Peyer's patch (tissue), 4 donors: ENCODE data around the gene ATXN3. TPM values are rescaled to one million over a fixed set of nuclear protein-coding genes. Genes with fewer than 3 reads are reported as not detected.

Source experiments
- DNase-seq, 3 donors: peaks; one replicate each; pipeline ENCODE4 v3.0.0-alpha.2; 2017 to 2019
- H3K27ac ChIP-seq, 4 donors: fragments of 200-600 bp; sonication (generic); one replicate each; pipeline ENCODE4 v1.5.1; 2016 to 2019
- H3K27me3 ChIP-seq, 2 donors: fragments of 200-600 bp; sonication (generic); one replicate each; pipeline ENCODE4 v1.5.1; 2019
- H3K36me3 ChIP-seq, 3 donors: fragments of 200-600 bp; sonication (generic); one replicate each; pipeline ENCODE4 v1.5.1; 2016 to 2019
- H3K4me1 ChIP-seq, 4 donors: fragments of 200-600 bp; sonication (generic); one replicate each; pipeline ENCODE4 v1.5.1; 2016 to 2019
- H3K4me3 ChIP-seq, 4 donors: fragments of 200-600 bp; sonication (generic); 1 replicate in 3 of 4; 2 replicates in 1 of 4; pipeline ENCODE4 v1.5.1; 2016 to 2019; ENCODE audit warnings: mild to moderate bottlenecking in 1 of 4
- H3K9me3 ChIP-seq, 4 donors: fragments of 200-600 bp; sonication (generic); one replicate each; pipeline ENCODE4 v1.5.1; 2016 to 2019; ENCODE audit warnings: mild to moderate bottlenecking in 1 of 4
- CTCF ChIP-seq, 6 experiments: fragments of 450-650 bp in 4 of 6; fragments of 200-600 bp in 2 of 6; sonication (generic) in 1 of 6; IDR thresholded peaks; one replicate each; pipeline ENCODE4 v1.5.1; 2017 to 2019; ENCODE audit warnings: antibody characterized with exemption in 6 of 6, mild to moderate bottlenecking in 3 of 6, moderate library complexity in 1 of 6
- POLR2A ChIP-seq, 2 donors: fragments of 450-650 bp; IDR thresholded peaks; one replicate each; pipeline ENCODE4 v1.5.1; 2017; ENCODE audit warnings: antibody characterized with exemption in 2 of 2, mild to moderate bottlenecking in 2 of 2, moderate library complexity in 2 of 2
- total RNA-seq, 4 donors: library from RNA; depleted of rRNA; stranded (reverse); fragments of >200 nt; gene quantifications; one replicate each; pipeline ENCODE4 v1.1.0, GENCODE V29; 2016

The ATXN3 gene
- total RNA-seq, 4 donors from 2014 or later, result 13.3 to 156 (median 23.3) TPM

GRCh38 chr14:92014040-92014439 lies 92.3 kb downstream of the ATXN3 start:
- TF ChIP-seq POLR2A (IDR thresholded peaks at IDR 0.05) (no peak), CTCF (IDR thresholded peaks at IDR 0.05) (no peak)
- Histone ChIP-seq H3K27ac (no peak overlapping the region), H3K4me1 (no peaks in the 10 kb centered on the region), H3K4me3 (no peak overlapping the region), H3K36me3 (peaks cover 0 to 81% (median 0%) of the 10 kb centered on the region in 3 donors), H3K9me3 (no peaks in the 10 kb centered on the region), H3K27me3 (no peaks in the 10 kb centered on the region)
- no peak for DNase-seq

DNA sequence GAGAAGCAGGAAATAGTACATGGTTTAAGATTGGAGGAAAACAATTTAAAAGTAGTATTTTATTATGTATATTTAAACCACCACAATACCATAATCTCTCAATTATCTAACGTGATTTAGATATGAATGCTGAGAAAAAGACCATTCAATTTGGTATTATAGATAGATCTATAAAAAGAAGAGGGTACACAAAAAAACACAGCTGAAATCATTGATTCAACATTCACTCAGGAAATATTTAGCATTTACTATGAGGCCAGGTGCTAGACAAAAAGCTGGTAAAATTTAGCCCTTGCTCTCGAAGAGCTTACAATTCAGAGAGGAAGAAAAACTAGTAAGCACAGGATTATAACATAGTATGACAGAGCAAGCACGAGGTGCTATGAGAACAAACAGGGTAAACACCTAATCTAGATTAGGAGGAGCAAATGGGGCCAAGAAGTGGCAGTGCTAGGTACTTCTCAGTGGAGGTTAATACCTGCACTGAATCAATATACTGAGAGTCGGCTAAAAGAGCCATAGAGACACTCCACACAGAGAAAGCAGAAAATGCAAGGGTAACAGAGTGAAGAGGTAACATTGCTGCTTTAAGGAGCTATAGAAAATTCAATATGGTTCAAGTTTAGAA lies 94.1 kb downstream of the ATXN3 start:
- Histone ChIP-seq H3K27me3 (no peaks in the 10 kb centered on the region), H3K27ac (no peak overlapping the region)
- no peak for DNase-seq

GRCh38 chr14:92010644-92011043 lies 95.7 kb downstream of the ATXN3 start:
- DNase-seq, result no peak
- peaks cover 0 to 86% (median 0%) of the 10 kb centered on the region in 3 donors for H3K36me3 ChIP-seq
- TF ChIP-seq CTCF (IDR thresholded peaks at IDR 0.05) (no peak), POLR2A (IDR thresholded peaks at IDR 0.05) (no peak)
- no peak overlapping the region for H3K4me3 ChIP-seq
- H3K4me1 ChIP-seq, result no peaks in the 10 kb centered on the region
- H3K9me3 ChIP-seq, result no peaks in the 10 kb centered on the region
- peak overlapping the region in 1 of 4 donors; percentile 4 for H3K27ac ChIP-seq
- no peaks in the 10 kb centered on the region for H3K27me3 ChIP-seq

More for the DNA sequence above, 94.1 kb downstream of the ATXN3 start:
- H3K4me3 ChIP-seq, result no peak overlapping the region
- no peaks in the 10 kb centered on the region for H3K9me3 ChIP-seq
- no peaks in the 10 kb centered on the region for H3K4me1 ChIP-seq
- TF ChIP-seq POLR2A (IDR thresholded peaks at IDR 0.05) (no peak), CTCF (IDR thresholded peaks at IDR 0.05) (no peak)
- peaks cover 0 to 86% (median 0%) of the 10 kb centered on the region in 3 donors for H3K36me3 ChIP-seq

GRCh38 chr14:92009604-92010003 lies 96.8 kb downstream of the ATXN3 start:
- H3K9me3 ChIP-seq, result no peaks in the 10 kb centered on the region
- no peaks in the 10 kb centered on the region for H3K4me1 ChIP-seq
- TF ChIP-seq CTCF (IDR thresholded peaks at IDR 0.05) (no peak), POLR2A (IDR thresholded peaks at IDR 0.05) (no peak)
- no peak overlapping the region for H3K27ac ChIP-seq
- no peak overlapping the region for H3K4me3 ChIP-seq
- DNase-seq, result no peak
- no peaks in the 10 kb centered on the region for H3K27me3 ChIP-seq
- peaks cover 0 to 86% (median 0%) of the 10 kb centered on the region in 3 donors for H3K36me3 ChIP-seq

Other genes with a start within 250 kb of the ATXN3 start
- 10 to 100 TPM; 35.2 to 59.4 (median 50.9) TPM for gene TC2N, start 239.0 kb downstream of the ATXN3 start, total RNA-seq
- gene FBLN5, start 158.9 kb downstream of the ATXN3 start, total RNA-seq, result 10 to 100 TPM; 30.5 to 61.1 (median 51.2) TPM
- 10 to 100 TPM; 24.0 to 74.3 (median 44.7) TPM for gene TRIP11, start 66.5 kb downstream of the ATXN3 start, total RNA-seq
- gene NDUFB1, start 15.1 kb upstream of the ATXN3 start, total RNA-seq, result 100 to 1,000 TPM; 182 to 325 (median 217) TPM
- gene CPSF2, start 15.4 kb upstream of the ATXN3 start, total RNA-seq, result 10 to 100 TPM; 24.3 to 48.7 (median 25.4) TPM
- gene SLC24A4, start 216.6 kb upstream of the ATXN3 start, total RNA-seq, result 1 to 10 TPM in 1 of 4 donors, under 1 TPM in 2, not detected in 1; 0.18 to 1.7 (median 0.54) TPM